ENCODE data around the gene DMRT3.

GRCh38 chr9:926976-927375, 49.5 kb upstream of the DMRT3 start:
- TF ChIP-seq POLR2A (IDR thresholded peaks at IDR 0.05) (no peak), CTCF (IDR thresholded peaks at IDR 0.05 in 8 of 11, conservative IDR thresholded peaks at IDR 0.05 in 3 of 11) (no peak), POLR2AphosphoS5 (IDR thresholded peaks at IDR 0.05) (no peak)

Data from spleen (tissue), 7 donors.